SW480 (cell line): ENCODE measurements around the gene KCNA10.
A peak's percentile ranks its signal among the peaks of the same experiment; 100 is the strongest.
"Not testable (repeated sequence)": the region's sequence is repeated elsewhere in the genome, so short reads cannot be mapped to it uniquely, and the experiment has no call there.

ENCODE experiments used
- DNase-seq: peaks from one replicate; pipeline ENCODE4 v3.0.0-alpha.2; 2016; ENCODE audit warnings: low spot score

Gene KCNA10

GRCh38 chr1:110535985-110536384, 17.0 kb upstream of the KCNA10 start:
- peak; percentile 13 for DNase-seq

- DNase-seq = no peak
Measured at GRCh38 chr1:110533230-110533629, 14.3 kb upstream of the KCNA10 start.

- no peak for DNase-seq
Measured at GRCh38 chr1:110529011-110529410, 10.0 kb upstream of the KCNA10 start.

- DNase-seq = no peak
Measured at GRCh38 chr1:110526201-110526780, 7.3 kb upstream of the KCNA10 start.

GRCh38 chr1:110525249-110525595, 6.2 kb upstream of the KCNA10 start:
- DNase-seq = no peak

GRCh38 chr1:110524311-110525248, 5.6 kb upstream of the KCNA10 start:
- DNase-seq = peak; percentile 56

GRCh38 chr1:110523011-110523410, 4.0 kb upstream of the KCNA10 start:
- DNase-seq = no peak

- no peak for DNase-seq
Measured at GRCh38 chr1:110522560-110522959, 3.6 kb upstream of the KCNA10 start.

- DNase-seq = no peak
Measured at GRCh38 chr1:110520827-110521226, 1.9 kb upstream of the KCNA10 start.

GRCh38 chr1:110515891-110516290, 3.1 kb downstream of the KCNA10 start:
- no peak for DNase-seq

GRCh38 chr1:110515041-110515440, 3.9 kb downstream of the KCNA10 start:
- DNase-seq = no peak

- DNase-seq = no peak
Measured at GRCh38 chr1:110513511-110513910, 5.5 kb downstream of the KCNA10 start.

GRCh38 chr1:110511436-110511835, 7.5 kb downstream of the KCNA10 start:
- no peak for DNase-seq

GRCh38 chr1:110510921-110511320, 8.1 kb downstream of the KCNA10 start:
- not testable (repeated sequence) for DNase-seq

GRCh38 chr1:110509655-110510054, 9.3 kb downstream of the KCNA10 start:
- DNase-seq = no peak

GRCh38 chr1:110508028-110508940, 10.7 kb downstream of the KCNA10 start:
- DNase-seq = peak; percentile 9

GRCh38 chr1:110506541-110506940, 12.4 kb downstream of the KCNA10 start:
- DNase-seq = no peak

GRCh38 chr1:110505596-110505995, 13.4 kb downstream of the KCNA10 start:
- no peak for DNase-seq

- DNase-seq = no peak
Measured at GRCh38 chr1:110504226-110504625, 14.7 kb downstream of the KCNA10 start.

GRCh38 chr1:110503471-110503870, 15.5 kb downstream of the KCNA10 start:
- no peak for DNase-seq

GRCh38 chr1:110502402-110503151, 16.4 kb downstream of the KCNA10 start:
- no peak for DNase-seq
